K562 (cell line): Measurements from ENCODE around the gene PPT2. TPM values are rescaled to one million over a fixed set of nuclear protein-coding genes. Genes with fewer than 3 reads are reported as not detected.

Experiments
- ESRRA ChIP-seq: fragments of 450-650 bp; IDR thresholded peaks from 2 replicates; pipeline ENCODE4 v1.6.1; 2014; ENCODE audit warnings: low read depth, mild to moderate bottlenecking, moderate library complexity, borderline replicate concordance
- HDAC6 ChIP-seq: IDR thresholded peaks from 2 replicates; pipeline ENCODE4 v1.6.1; 2012; ENCODE audit warnings: low read depth, mild to moderate bottlenecking, control low read depth, inconsistent platforms, low read length, moderate library complexity
- KLF13 ChIP-seq: fragments of 450-650 bp; IDR thresholded peaks from 2 replicates; pipeline ENCODE4 v1.6.1; 2016; ENCODE audit warnings: missing genetic modification characterization, low read depth, mild to moderate bottlenecking, missing compliant biosample characterization, moderate library complexity, borderline replicate concordance
- KLF6 ChIP-seq: fragments of 250-450 bp; sonication (Bioruptor Pico); IDR thresholded peaks from 2 replicates; pipeline ENCODE4 v1.4.0; 2020; ENCODE audit warnings: mild to moderate bottlenecking, moderate library complexity, borderline replicate concordance
- NR2C2 ChIP-seq, 2 experiments: fragments of 200-800 bp in 1 of 2; sonication (Bioruptor generic) in 1 of 2; sonication (generic) in 1 of 2; formaldehyde crosslinking in 1 of 2; IDR thresholded peaks; 2 replicates each; pipeline versions ENCODE4 v1.6.1 to v1.8.0; 2016 to 2022; ENCODE audit warnings: mild to moderate bottlenecking in 1 of 2, missing compliant biosample characterization in 1 of 2, missing genetic modification characterization in 1 of 2, missing genetic modification reagents in 1 of 2
- PATZ1 ChIP-seq: fragments of 250-450 bp; sonication (Bioruptor Pico); IDR thresholded peaks from 2 replicates; pipeline ENCODE4 v1.5.0; 2020; ENCODE audit warnings: mild to moderate bottlenecking, borderline replicate concordance
- PHTF2 ChIP-seq: fragments of 250-450 bp; sonication (Bioruptor Pico); IDR thresholded peaks from 2 replicates; pipeline ENCODE4 v1.5.0; 2021; ENCODE audit warnings: mild to moderate bottlenecking
- SPI1 ChIP-seq: IDR thresholded peaks from 2 replicates; pipeline ENCODE4 v1.6.1; 2011; ENCODE audit warnings: low read depth, low read length, control low read depth, borderline replicate concordance
- TRIM24 ChIP-seq, 2 experiments: fragments of 450-650 bp; IDR thresholded peaks; 2 replicates each; pipeline ENCODE4 v1.6.1; 2016
- YY1 ChIP-seq, 3 experiments: IDR thresholded peaks; 2 replicates each; pipeline ENCODE4 v1.6.1; 2011; ENCODE audit warnings: low read length in 2 of 3, mild to moderate bottlenecking in 2 of 3, moderate library complexity in 2 of 3, borderline replicate concordance in 1 of 3, control low read depth in 1 of 3, low read depth in 1 of 3; ENCODE audit not compliant: insufficient read depth in 3 of 3, insufficient replicate concordance in 2 of 3, control insufficient read depth in 1 of 3, insufficient read length in 1 of 3; ENCODE audit errors: extremely low read depth in 1 of 3
- ZHX1 ChIP-seq: fragments of 150-350 bp; conservative IDR thresholded peaks from 2 replicates; pipeline ENCODE4 v1.6.1; 2014; ENCODE audit warnings: low read length
- ZKSCAN8 ChIP-seq: fragments of 200-800 bp; sonication (Bioruptor generic); IDR thresholded peaks from 2 replicates; pipeline ENCODE4 v1.6.1; 2016; ENCODE audit warnings: missing genetic modification characterization, missing compliant biosample characterization
- ZNF146 ChIP-seq: IDR thresholded peaks from one replicate; pipeline ENCODE4 v1.6.1; 2018; ENCODE audit warnings: missing compliant biosample characterization; ENCODE audit not compliant: unreplicated experiment
- ZNF41 ChIP-seq: fragments of 250-450 bp; sonication (Bioruptor Pico); conservative IDR thresholded peaks from 2 replicates; pipeline ENCODE4 v1.4.0; 2020; ENCODE audit warnings: mild to moderate bottlenecking
- ZNF584 ChIP-seq: fragments of 200-800 bp; sonication (Bioruptor generic); IDR thresholded peaks from 2 replicates; pipeline ENCODE4 v1.6.1; 2016; ENCODE audit warnings: low read depth, mild to moderate bottlenecking, missing genetic modification characterization, missing compliant biosample characterization
- ZNF707 ChIP-seq: fragments of 250-450 bp; sonication (Bioruptor Pico); conservative IDR thresholded peaks from 2 replicates; pipeline ENCODE4 v1.8.0; 2022; ENCODE audit warnings: inconsistent platforms, mild to moderate bottlenecking, moderate library complexity
- polyA plus RNA-seq, 8 experiments: library from polyadenylated mRNA; depleted of rRNA in 4 of 8; stranded (reverse) in 5 of 8; unstranded in 3 of 8; fragments of >200 nt; fragmentation: Nextera tagmentation in 2 of 8; fragmentation: Illumina TruSeq in 1 of 8; extraction: Ambion mirVana in 2 of 8; extraction: Trizol in 1 of 8; gene quantifications; 2 replicates each; pipeline versions ENCODE4 v1.2.1 to v1.2.3, GENCODE V29; 2011 to 2014; ENCODE audit warnings: inconsistent platforms in 1 of 8, missing spikeins in 1 of 8
- total RNA-seq, 7 experiments: library from RNA; depleted of rRNA in 6 of 7; stranded (reverse); fragments of >200 nt in 6 of 7; fragmentation: Illumina TruSeq in 2 of 7; extraction: Trizol in 2 of 7; gene quantifications; 2 replicates each; pipeline versions ENCODE4 v1.2.1 to v1.2.3, GENCODE V29; 2011 to 2021; ENCODE audit warnings: low replicate concordance in 1 of 7
- TF ChIP-seq, protein P1 (sequence below): fragments of 250-450 bp; sonication (Bioruptor Pico); IDR thresholded peaks from 2 replicates; pipeline ENCODE4 v1.8.0; 2022; ENCODE audit warnings: inconsistent platforms

The PPT2 gene
- total and polyA plus RNA-seq, 9 of the 15 experiments (the other 6 are each of a cell fraction or from before 2014, with no cell fraction given): 27.4 to 98.8 (median 69.9) TPM

DNA sequence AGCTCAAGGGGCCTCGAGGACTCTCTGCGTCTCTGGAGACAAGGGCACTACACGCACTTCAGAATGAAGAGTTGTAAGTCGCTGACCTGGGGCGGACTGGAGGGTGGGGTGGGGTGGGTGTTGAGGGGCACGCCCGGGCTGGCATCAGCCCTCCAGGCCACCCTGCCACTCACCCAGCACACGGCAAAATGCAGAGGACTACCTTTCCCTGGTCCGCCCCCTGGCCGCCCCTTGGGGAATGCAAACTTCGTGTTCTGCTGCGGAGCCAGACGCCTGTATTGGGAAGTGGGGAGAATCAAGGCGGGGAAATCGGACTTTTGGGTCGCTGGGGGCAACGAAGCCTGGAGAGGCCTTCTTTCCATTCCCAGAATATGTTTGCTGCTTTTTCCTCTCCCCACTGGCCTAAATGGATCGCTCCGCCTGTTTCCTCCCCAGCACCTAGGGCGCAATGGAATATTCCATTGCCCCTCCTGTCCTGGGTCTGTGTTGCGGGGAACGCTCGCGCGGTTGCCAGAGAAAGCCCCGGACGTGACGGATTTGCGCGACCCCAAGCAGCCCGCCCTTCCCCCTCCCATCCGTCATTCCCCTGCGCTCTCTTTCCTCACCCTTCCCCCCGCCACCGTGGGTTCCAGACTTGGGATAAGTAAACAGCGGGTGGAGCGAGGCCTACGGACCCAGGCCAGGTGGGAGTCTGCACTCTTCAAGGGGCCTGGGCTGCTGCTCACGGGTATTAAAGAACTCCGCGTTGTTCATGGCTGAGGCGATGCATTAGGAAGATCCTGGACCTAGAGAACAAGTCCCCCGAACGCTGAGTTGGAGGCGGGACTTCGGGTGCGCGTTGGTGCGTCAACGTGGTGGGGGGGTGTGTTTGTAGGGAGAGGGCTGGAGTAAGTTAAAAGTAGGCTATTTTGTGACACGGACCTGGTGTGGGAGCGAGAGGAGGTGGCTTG, at the start of gene PPT2 (continued):
- TF ChIP-seq, protein P1, sequence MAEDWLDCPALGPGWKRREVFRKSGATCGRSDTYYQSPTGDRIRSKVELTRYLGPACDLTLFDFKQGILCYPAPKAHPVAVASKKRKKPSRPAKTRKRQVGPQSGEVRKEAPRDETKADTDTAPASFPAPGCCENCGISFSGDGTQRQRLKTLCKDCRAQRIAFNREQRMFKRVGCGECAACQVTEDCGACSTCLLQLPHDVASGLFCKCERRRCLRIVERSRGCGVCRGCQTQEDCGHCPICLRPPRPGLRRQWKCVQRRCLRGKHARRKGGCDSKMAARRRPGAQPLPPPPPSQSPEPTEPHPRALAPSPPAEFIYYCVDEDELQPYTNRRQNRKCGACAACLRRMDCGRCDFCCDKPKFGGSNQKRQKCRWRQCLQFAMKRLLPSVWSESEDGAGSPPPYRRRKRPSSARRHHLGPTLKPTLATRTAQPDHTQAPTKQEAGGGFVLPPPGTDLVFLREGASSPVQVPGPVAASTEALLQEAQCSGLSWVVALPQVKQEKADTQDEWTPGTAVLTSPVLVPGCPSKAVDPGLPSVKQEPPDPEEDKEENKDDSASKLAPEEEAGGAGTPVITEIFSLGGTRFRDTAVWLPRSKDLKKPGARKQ (CRISPR knock-in tag): no peak
- TF ChIP-seq ESRRA: no peak
- no peak for TF ChIP-seq PHTF2
- TF ChIP-seq HDAC6: no peak
- TF ChIP-seq KLF13 (tag): no peak
- TF ChIP-seq NR2C2 (CRISPR knock-in tag; IDR thresholded peaks at IDR 0.05): no peak; the same call in 1 of the 2 replicates
- peak; percentile 86 for TF ChIP-seq NR2C2 (tag; IDR thresholded peaks at IDR 0.05)
- peak; percentile 29; the same call in 1 of the 2 replicates for TF ChIP-seq SPI1
- no peak for TF ChIP-seq ZNF707
- no peak for TF ChIP-seq KLF6 (CRISPR knock-in tag)
- TF ChIP-seq ZNF146: no peak
- TF ChIP-seq ZNF41: no peak
- TF ChIP-seq ZHX1: no peak
- no peak; the same call in 1 of the 2 replicates for TF ChIP-seq ZKSCAN8 (CRISPR knock-in tag)
- TF ChIP-seq YY1 (IDR thresholded peaks at IDR 0.05; ENCODE audit: borderline replicate concordance in 1 of 3, control insufficient read depth in 1 of 3, extremely low read depth in 1 of 3, insufficient read depth in 3 of 3, insufficient read length in 1 of 3, insufficient replicate concordance in 2 of 3, low read depth in 1 of 3, low read length in 2 of 3): no peak
- no peak for TF ChIP-seq PATZ1 (CRISPR knock-in tag)
- peak; percentile 53 to 81 for TF ChIP-seq TRIM24 (IDR thresholded peaks at IDR 0.05)
- no peak for TF ChIP-seq ZNF584 (CRISPR knock-in tag)
